Bronchial smooth muscle cell (primary cell): ENCODE measurements around the gene PREX1. TPM values are rescaled to one million over a fixed set of nuclear protein-coding genes. Genes with fewer than 3 reads are reported as not detected.

ENCODE experiments used
- total RNA-seq: library from RNA; depleted of rRNA; stranded (reverse); fragments of >200 nt; gene quantifications from 2 replicates; pipeline ENCODE4 v1.2.1, GENCODE V29; 2014

PREX1 gene
- total RNA-seq, result 20.6 and 30.7 TPM in 2 replicates

GRCh38 chr20:48827855-48828733 lies at the start of gene PREX1:
Gene PREX1, minus strand, starts transcription at chr20:48827999. Its CDS starts 139 bp downstream, at chr20:48827860.

Other genes with a start within 250 kb of the PREX1 start
- gene ARFGEF2, start 93.7 kb upstream of the PREX1 start, total RNA-seq, result 28.7 and 33.3 TPM in 2 replicates
- gene CSE1L, start 218.3 kb upstream of the PREX1 start, total RNA-seq, result 30.1 and 41.0 TPM in 2 replicates